Mucosa of descending colon (tissue), 3 donors: ENCODE results near the gene CPT1C. TPM values are rescaled to one million over a fixed set of nuclear protein-coding genes. Genes with fewer than 3 reads are reported as not detected.

Experiments
- ATAC-seq: fragments of 200-7000 bp; cut with Tn5 transposase; one replicate; pipeline ENCODE4 v1.9.1; 2020; ENCODE audit warnings: mild to moderate bottlenecking, moderate library complexity
- DNase-seq, 3 donors: peaks; one replicate each; pipeline ENCODE4 v3.0.0-alpha.2; 2020
- H3K36me3 ChIP-seq: fragments of 200-600 bp; one replicate; pipeline ENCODE4 v1.8.0; 2021; ENCODE audit warnings: low read depth, mild to moderate bottlenecking
- H3K4me1 ChIP-seq: fragments of 200-600 bp; one replicate; pipeline ENCODE4 v1.8.0; 2021; ENCODE audit warnings: low read depth, mild to moderate bottlenecking
- H3K4me3 ChIP-seq: fragments of 200-600 bp; one replicate; pipeline ENCODE4 v1.8.0; 2021; ENCODE audit warnings: mild to moderate bottlenecking
- H3K9me3 ChIP-seq: fragments of 200-600 bp; one replicate; pipeline ENCODE4 v1.8.0; 2021; ENCODE audit warnings: mild to moderate bottlenecking
- intact Hi-C, 2 donors: fragments of 100-400 bp; cut with DNase I in 1 of 2; cut with micrococcal nuclease in 1 of 2; formaldehyde crosslinking; loops; one replicate each; pipeline versions ENCODE4 v1.11.0 to v1.11.1; 2022; cut with DNase I, micrococcal nuclease
- total RNA-seq, 3 donors: library from RNA; stranded (reverse); fragmentation: NEBNext Ultra II Directional in 2 of 3; extraction: Animal tissue kit (Norgen Biotek cat#: 25700) in 2 of 3; gene quantifications; one replicate each; pipeline versions ENCODE4 v1.2.1 to v1.2.4, GENCODE V29; 2021 to 2023
- TF ChIP-seq, protein P1 (sequence below): fragments of 200-600 bp; IDR thresholded peaks from one replicate; pipeline ENCODE4 v1.8.0; 2022; ENCODE audit warnings: antibody characterized with exemption, mild to moderate bottlenecking
- donor health status: DM: no; HTN: no; CAD: no; lungs with moderate emphysema.
- donor health status: DM: no; HTN: no; CAD: no.
- donor health status: DM: no; HTN: yes; CAD: no.

CPT1C gene
- total RNA-seq, 3 donors from 2014 or later: 1.9 to 7.6 (median 2.2) TPM

DNA sequence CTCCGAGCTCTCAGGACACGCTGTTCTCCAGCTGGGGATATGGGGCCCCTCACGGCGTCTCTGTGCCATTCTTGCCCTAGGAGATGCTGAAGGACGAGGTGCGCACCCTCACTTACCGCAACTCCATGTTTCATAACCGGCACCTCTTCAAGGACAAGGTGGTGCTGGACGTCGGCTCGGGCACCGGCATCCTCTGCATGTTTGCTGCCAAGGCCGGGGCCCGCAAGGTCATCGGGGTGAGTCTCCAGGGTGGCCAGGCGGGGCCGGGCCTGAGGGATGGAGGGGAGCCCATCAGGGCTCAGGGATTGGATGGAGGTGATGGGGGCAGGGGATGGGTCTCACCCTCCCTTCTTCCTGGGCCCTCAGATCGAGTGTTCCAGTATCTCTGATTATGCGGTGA lies 9.1 kb upstream of the CPT1C start:
- intact Hi-C loops: loop anchor here in 1 of 2 donors (10.0 kb wide), 1 partner anchor 97 kb away; the partner anchor contains the start of genes NOSIP and PRRG2

DNA sequence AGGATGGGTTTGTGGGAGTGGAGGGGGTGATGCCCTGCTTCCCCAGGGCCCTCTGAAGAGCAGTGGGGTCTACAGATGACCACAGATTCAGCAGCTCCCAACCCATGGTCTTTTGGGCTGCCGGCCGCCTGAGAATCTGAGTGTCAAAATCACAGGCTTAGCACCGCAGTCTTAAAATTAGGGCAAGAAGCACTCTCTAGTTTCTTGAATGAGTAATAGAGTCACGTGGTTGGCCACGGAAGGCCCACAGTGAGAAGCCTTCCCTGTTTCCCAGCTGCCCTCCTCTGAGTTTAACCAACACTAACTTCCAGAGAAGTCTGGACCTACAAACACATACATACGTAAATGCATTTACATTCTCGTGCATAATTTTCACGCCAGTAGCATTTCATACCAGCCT lies 8.6 kb upstream of the CPT1C start:
- H3K36me3 ChIP-seq: no peaks in the 10 kb centered on the region

More for the DNA sequence above, 9.1 kb upstream of the CPT1C start:
- peak in 1 of 3 donors; percentile 59 for DNase-seq
- TF ChIP-seq, protein P1, sequence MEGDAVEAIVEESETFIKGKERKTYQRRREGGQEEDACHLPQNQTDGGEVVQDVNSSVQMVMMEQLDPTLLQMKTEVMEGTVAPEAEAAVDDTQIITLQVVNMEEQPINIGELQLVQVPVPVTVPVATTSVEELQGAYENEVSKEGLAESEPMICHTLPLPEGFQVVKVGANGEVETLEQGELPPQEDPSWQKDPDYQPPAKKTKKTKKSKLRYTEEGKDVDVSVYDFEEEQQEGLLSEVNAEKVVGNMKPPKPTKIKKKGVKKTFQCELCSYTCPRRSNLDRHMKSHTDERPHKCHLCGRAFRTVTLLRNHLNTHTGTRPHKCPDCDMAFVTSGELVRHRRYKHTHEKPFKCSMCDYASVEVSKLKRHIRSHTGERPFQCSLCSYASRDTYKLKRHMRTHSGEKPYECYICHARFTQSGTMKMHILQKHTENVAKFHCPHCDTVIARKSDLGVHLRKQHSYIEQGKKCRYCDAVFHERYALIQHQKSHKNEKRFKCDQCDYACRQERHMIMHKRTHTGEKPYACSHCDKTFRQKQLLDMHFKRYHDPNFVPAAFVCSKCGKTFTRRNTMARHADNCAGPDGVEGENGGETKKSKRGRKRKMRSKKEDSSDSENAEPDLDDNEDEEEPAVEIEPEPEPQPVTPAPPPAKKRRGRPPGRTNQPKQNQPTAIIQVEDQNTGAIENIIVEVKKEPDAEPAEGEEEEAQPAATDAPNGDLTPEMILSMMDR: no peak
- no peak for ATAC-seq
- Histone ChIP-seq H3K9me3 (no peaks in the 10 kb centered on the region), H3K4me1 (peaks cover 23% of the 10 kb centered on the region), H3K4me3 (no peak overlapping the region), H3K36me3 (peaks cover 3% of the 10 kb centered on the region)

DNA sequence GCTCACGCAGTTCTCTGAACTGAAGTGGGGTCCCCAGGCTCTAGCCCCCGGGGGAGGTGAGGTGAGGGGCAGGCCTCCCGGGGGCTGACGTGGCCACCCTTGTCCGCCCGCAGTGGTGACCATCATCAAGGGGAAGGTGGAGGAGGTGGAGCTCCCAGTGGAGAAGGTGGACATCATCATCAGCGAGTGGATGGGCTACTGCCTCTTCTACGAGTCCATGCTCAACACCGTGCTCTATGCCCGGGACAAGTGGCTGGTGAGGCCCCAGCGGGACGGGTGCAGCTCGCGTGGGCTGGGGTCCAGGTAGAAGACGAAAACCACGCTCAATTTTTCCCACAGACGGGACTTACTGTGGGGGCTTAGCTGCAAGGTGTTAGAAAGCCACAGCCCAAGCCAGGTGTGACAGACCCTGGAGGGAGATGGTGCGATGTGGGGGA lies 7.1 kb upstream of the CPT1C start:
- TF ChIP-seq, protein P1: no peak
- no peak for DNase-seq
- Histone ChIP-seq H3K9me3 (no peaks in the 10 kb centered on the region), H3K4me1 (peaks cover 17% of the 10 kb centered on the region), H3K36me3 (no peaks in the 10 kb centered on the region), H3K4me3 (no peak overlapping the region)
- no peak for ATAC-seq
- intact Hi-C loops: loop anchor here in 1 of 2 donors (10.0 kb wide), 1 partner anchor 99 kb away; the partner anchor contains the start of genes NOSIP and PRRG2

More for the DNA sequence above, 8.6 kb upstream of the CPT1C start:
- TF ChIP-seq, protein P1: no peak
- ATAC-seq: no peak
- DNase-seq: no peak
- no peak overlapping the region for H3K4me3 ChIP-seq
- intact Hi-C loops: loop anchor here in 1 of 2 donors (10.0 kb wide), 1 partner anchor 97 kb away; the partner anchor contains the start of genes NOSIP and PRRG2
- H3K9me3 ChIP-seq: no peaks in the 10 kb centered on the region
- peaks cover 22% of the 10 kb centered on the region for H3K4me1 ChIP-seq

DNA sequence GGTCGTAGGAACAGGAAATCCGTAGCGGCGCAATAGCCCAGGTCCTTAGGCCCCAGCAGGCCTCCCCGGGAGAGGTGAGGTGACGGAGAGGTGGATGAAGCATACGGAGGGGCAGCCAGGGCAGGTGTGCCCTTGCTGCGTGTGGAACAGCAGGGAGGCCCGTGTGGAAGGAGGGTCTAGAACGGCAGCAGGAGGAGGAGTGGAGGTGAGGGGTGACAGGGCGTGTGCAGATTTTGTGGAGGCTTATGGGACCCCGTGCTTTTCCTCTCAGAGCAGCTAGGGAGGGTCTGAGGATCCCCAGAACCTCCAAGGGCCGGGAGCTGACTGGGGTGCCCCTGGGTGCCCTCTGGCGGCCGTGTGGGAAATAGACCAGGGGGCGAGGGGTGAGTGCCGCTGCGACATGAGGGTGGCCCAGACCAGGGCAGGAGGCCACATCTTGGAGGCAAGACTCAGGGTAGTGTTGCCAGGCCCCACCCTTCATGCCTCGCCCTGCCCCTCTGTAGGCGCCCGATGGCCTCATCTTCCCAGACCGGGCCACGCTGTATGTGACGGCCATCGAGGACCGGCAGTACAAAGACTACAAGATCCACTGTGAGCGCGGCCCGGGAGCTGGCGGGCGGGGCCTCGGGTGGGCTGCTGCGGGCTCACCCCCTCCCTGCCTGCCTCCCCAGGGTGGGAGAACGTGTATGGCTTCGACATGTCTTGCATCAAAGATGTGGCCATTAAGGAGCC lies 6.5 kb upstream of the CPT1C start:
- ATAC-seq (peak; percentile 36), DNase-seq (no peak)
- Histone ChIP-seq H3K36me3 (no peaks in the 10 kb centered on the region), H3K4me1 (peaks cover 16% of the 10 kb centered on the region), H3K9me3 (no peaks in the 10 kb centered on the region), H3K4me3 (no peak overlapping the region)
- TF ChIP-seq, protein P1: peak; percentile 23
- intact Hi-C loops: loop anchor here in 1 of 2 donors (10.0 kb wide), 1 partner anchor 100 kb away; the partner anchor contains the start of genes NOSIP and PRRG2

DNA sequence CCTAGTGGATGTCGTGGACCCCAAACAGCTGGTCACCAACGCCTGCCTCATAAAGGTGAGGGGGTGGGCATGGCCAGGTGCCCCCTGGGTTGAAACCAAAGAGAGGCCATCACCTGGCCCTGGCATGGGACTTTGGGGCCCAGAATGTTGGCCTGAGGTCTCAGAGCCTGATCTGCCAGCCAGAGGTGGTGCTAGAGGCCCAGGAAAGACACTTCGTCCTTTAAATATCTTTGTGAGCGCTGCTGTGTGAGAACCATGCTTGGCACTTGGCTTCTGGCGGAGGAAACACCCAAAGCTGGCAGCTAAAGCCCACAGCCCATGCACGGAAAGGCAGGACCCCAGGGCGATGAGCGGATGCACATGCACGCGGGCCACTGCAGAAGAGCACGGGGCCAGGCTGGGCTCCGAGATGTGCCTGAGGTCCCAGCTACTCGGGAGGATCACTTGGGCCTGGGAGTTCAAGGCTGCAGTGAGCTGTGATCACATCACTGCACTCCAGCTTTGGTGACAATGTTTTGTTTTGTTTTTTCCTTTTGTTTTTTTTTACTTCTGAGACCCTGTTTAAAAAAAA lies 5.8 kb upstream of the CPT1C start:
- DNase-seq (no peak), ATAC-seq (no peak)
- Histone ChIP-seq H3K4me3 (no peak overlapping the region), H3K36me3 (no peaks in the 10 kb centered on the region), H3K9me3 (no peaks in the 10 kb centered on the region), H3K4me1 (peaks cover 18% of the 10 kb centered on the region)
- TF ChIP-seq, protein P1: no peak
- intact Hi-C loops: loop anchor here in 1 of 2 donors (10.0 kb wide), 1 partner anchor 100 kb away; the partner anchor contains the start of genes NOSIP and PRRG2
